K562 (cell line): ENCODE measurements around the gene S1PR1. TPM values are rescaled to one million over a fixed set of nuclear protein-coding genes. Genes with fewer than 3 reads are reported as not detected.
A peak's percentile ranks its signal among the peaks of the same experiment; 100 is the strongest.

Experiments used
- CBFA2T3 ChIP-seq: fragments of 450-650 bp; IDR thresholded peaks from 2 replicates; pipeline ENCODE4 v1.6.1; 2017
- CHCHD3 ChIP-seq: fragments of 250-450 bp; sonication (Bioruptor Pico); IDR thresholded peaks from 2 replicates; pipeline ENCODE4 v2.1.2; 2022; ENCODE audit warnings: mild to moderate bottlenecking
- KLF16 ChIP-seq: IDR thresholded peaks from 2 replicates; pipeline ENCODE4 v1.6.1; 2016; ENCODE audit warnings: antibody characterized with exemption
- MTA1 ChIP-seq: fragments of 450-650 bp; IDR thresholded peaks from 2 replicates; pipeline ENCODE4 v1.6.1; 2017; ENCODE audit warnings: borderline replicate concordance
- PTRF ChIP-seq: fragments of 450-650 bp; IDR thresholded peaks from 2 replicates; pipeline ENCODE4 v1.6.1; 2016; ENCODE audit warnings: mild to moderate bottlenecking, missing genetic modification characterization, missing compliant biosample characterization
- polyA plus RNA-seq, 8 experiments: library from polyadenylated mRNA; depleted of rRNA in 4 of 8; stranded (reverse) in 5 of 8; unstranded in 3 of 8; fragments of >200 nt; fragmentation: Nextera tagmentation in 2 of 8; fragmentation: Illumina TruSeq in 1 of 8; extraction: Ambion mirVana in 2 of 8; extraction: Trizol in 1 of 8; gene quantifications; 2 replicates each; pipeline versions ENCODE4 v1.2.1 to v1.2.3, GENCODE V29; 2011 to 2014; ENCODE audit warnings: inconsistent platforms in 1 of 8, missing spikeins in 1 of 8
- total RNA-seq, 7 experiments: library from RNA; depleted of rRNA in 6 of 7; stranded (reverse); fragments of >200 nt in 6 of 7; fragmentation: Illumina TruSeq in 2 of 7; extraction: Trizol in 2 of 7; gene quantifications; 2 replicates each; pipeline versions ENCODE4 v1.2.1 to v1.2.3, GENCODE V29; 2011 to 2021; ENCODE audit warnings: low replicate concordance in 1 of 7
- TF ChIP-seq, protein P1 (sequence below), 2 experiments: fragments of 450-650 bp; IDR thresholded peaks; 2 replicates each; pipeline ENCODE4 v1.6.1; 2016; ENCODE audit warnings: mild to moderate bottlenecking in 2 of 2, borderline replicate concordance in 1 of 2, low read depth in 1 of 2, moderate library complexity in 1 of 2
- TF ChIP-seq, protein P2 (sequence below), 2 experiments: IDR thresholded peaks; 2 replicates each; pipeline ENCODE4 v1.6.1; 2011; ENCODE audit warnings: borderline replicate concordance in 1 of 2, control low read depth in 1 of 2, low read depth in 1 of 2, low read length in 1 of 2, mild to moderate bottlenecking in 1 of 2, mixed read lengths in 1 of 2, moderate library complexity in 1 of 2; ENCODE audit not compliant: insufficient read depth in 1 of 2, insufficient read length in 1 of 2, poor library complexity in 1 of 2, severe bottlenecking in 1 of 2; ENCODE audit errors: extremely low read depth in 1 of 2
- TF ChIP-seq, protein P3 (sequence below), 2 experiments: fragments of 450-650 bp in 1 of 2; sonication (generic) in 1 of 2; formaldehyde crosslinking; conservative IDR thresholded peaks; 2 replicates each; pipeline versions ENCODE4 v1.4.0 to v1.8.1; 2020 to 2022; ENCODE audit warnings: mild to moderate bottlenecking in 1 of 2, missing genetic modification reagents in 1 of 2
- TF ChIP-seq, protein P4 (sequence below), 3 experiments: IDR thresholded peaks in 2 of 3; conservative IDR thresholded peaks in 1 of 3; 2 replicates each; pipeline ENCODE4 v1.5.1; 2011 to 2012; ENCODE audit warnings: low read length in 3 of 3, mild to moderate bottlenecking in 3 of 3, control low read depth in 2 of 3, improper control_type of control experiment in 1 of 3, inconsistent platforms in 1 of 3, low read depth in 1 of 3, mixed read lengths in 1 of 3, moderate library complexity in 1 of 3; ENCODE audit not compliant: insufficient read depth in 2 of 3
- TF ChIP-seq, protein P5 (sequence below): fragments of 250-450 bp; sonication (Bioruptor Pico); IDR thresholded peaks from 2 replicates; pipeline ENCODE4 v1.4.0; 2020; ENCODE audit warnings: mild to moderate bottlenecking, moderate library complexity, borderline replicate concordance

Gene S1PR1
- total and polyA plus RNA-seq, 9 of the 15 experiments (the other 6 are each of a cell fraction or from before 2014, with no cell fraction given), result 0.22 to 1.2 (median 0.43) TPM

DNA sequence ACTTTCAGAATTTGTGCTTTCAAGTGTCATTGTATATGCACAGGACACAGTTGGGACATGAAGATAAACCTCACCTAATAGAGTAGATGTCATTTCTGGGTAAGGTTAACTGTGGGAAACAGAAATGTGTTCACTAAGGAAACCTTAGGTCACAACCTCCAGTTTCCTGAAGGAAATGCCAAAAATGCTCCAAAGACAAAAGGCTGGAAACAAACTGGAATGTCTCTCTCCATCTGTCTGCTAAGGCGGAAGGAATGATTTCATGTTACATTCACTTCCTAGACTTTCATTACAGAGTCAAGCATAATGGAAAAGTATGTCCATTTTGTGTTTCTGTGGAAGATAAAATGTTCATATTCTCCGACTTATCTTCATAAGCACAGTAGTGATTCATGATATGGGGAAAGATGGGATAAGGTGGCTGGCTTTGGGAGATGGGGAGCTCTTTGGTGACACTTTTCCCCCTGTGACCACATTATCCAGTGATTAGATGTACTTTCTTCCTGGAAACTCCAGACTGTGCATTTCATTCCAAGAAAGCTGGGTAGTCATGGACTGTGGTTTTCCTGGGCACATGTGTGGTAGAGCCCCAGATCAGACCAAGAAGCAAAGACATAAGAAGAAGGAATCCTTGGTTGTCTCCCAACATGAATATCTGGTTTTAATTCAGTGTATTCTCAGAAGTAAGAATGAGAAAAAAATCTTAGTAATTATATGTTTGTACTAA is 5.7 kb downstream of the S1PR1 start (continued):
- TF ChIP-seq, protein P1, sequence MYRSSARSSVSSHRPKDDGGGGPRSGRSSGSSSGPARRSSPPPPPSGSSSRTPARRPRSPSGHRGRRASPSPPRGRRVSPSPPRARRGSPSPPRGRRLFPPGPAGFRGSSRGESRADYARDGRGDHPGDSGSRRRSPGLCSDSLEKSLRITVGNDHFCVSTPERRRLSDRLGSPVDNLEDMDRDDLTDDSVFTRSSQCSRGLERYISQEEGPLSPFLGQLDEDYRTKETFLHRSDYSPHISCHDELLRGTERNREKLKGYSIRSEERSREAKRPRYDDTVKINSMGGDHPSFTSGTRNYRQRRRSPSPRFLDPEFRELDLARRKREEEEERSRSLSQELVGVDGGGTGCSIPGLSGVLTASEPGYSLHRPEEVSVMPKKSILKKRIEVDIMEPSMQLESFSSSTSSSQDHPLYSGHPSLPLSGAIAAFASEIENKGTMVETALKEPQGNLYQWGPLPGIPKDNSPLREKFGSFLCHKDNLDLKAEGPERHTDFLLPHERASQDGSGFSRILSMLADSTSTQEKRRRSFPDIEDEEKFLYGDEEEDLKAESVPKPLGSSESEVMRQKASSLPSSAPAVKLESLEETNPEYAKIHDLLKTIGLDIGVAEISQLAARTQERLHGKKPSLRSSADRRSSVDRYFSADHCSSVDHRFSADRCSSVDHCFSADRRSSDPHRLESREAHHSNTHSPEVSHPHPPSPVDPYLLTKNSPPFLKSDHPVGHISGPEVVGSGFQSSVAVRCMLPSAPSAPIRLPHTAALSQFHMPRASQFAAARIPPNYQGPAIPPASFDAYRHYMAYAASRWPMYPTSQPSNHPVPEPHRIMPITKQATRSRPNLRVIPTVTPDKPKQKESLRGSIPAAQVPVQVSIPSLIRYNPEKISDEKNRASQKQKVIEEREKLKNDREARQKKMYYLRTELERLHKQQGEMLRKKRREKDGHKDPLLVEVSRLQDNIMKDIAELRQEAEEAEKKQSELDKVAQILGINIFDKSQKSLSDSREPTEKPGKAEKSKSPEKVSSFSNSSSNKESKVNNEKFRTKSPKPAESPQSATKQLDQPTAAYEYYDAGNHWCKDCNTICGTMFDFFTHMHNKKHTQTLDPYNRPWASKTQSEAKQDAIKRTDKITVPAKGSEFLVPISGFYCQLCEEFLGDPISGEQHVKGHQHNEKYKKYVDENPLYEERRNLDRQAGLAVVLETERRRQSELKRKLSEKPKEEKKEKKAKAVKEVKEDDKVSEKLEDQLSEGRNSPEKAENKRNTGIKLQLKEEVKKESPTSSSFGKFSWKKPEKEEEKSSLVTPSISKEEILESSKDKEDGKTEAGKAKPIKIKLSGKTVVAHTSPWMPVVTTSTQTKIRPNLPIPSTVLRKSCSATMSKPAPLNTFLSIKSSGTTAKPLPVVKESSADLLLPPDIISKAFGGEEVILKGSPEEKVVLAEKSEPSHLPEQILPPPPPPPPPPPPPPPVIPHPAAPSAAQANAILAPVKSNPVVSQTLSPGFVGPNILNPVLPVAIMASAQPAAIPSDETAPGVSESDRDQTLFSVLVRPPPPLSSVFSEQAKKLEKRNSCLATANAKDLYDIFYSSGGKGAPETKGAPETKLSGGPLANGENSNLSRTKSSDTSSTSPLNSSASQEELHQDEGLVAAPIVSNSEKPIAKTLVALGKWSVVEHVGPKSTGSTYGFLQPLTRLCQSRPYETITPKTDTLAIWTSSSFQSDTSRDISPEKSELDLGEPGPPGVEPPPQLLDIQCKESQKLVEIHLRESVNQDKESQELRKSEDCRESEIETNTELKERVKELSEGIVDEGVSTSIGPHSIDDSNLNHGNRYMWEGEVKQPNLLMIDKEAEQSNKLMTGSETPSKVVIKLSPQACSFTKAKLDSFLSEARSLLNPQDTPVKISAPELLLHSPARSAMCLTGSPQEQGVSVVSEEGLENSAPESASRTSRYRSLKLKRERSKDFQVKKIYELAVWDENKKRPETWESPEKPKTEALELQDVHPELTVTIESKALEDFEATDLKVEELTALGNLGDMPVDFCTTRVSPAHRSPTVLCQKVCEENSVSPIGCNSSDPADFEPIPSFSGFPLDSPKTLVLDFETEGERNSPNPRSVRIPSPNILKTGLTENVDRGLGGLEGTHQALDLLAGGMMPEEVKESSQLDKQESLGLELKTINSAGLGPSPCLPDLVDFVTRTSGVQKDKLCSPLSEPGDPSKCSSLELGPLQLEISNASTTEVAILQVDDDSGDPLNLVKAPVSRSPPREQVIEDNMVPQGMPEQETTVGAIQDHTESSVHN (IDR thresholded peaks at IDR 0.05; ENCODE audit: borderline replicate concordance in 1 of 2, low read depth in 1 of 2), result no peak
- TF ChIP-seq, protein P2, sequence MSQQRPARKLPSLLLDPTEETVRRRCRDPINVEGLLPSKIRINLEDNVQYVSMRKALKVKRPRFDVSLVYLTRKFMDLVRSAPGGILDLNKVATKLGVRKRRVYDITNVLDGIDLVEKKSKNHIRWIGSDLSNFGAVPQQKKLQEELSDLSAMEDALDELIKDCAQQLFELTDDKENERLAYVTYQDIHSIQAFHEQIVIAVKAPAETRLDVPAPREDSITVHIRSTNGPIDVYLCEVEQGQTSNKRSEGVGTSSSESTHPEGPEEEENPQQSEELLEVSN (IDR thresholded peaks at IDR 0.05; ENCODE audit: borderline replicate concordance in 1 of 2, extremely low read depth in 1 of 2, insufficient read depth in 1 of 2, insufficient read length in 1 of 2, low read depth in 1 of 2, low read length in 1 of 2, poor library complexity in 1 of 2, severe bottlenecking in 1 of 2), result no peak
- TF ChIP-seq CBFA2T3, result peak; percentile 26
- TF ChIP-seq CHCHD3 (CRISPR knock-in tag), result no peak
- no peak for TF ChIP-seq MTA1
- TF ChIP-seq, protein P3, sequence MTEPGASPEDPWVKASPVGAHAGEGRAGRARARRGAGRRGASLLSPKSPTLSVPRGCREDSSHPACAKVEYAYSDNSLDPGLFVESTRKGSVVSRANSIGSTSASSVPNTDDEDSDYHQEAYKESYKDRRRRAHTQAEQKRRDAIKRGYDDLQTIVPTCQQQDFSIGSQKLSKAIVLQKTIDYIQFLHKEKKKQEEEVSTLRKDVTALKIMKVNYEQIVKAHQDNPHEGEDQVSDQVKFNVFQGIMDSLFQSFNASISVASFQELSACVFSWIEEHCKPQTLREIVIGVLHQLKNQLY (CRISPR knock-in tag; conservative IDR thresholded peaks at IDR 0.05), result no peak
- TF ChIP-seq, protein P4, sequence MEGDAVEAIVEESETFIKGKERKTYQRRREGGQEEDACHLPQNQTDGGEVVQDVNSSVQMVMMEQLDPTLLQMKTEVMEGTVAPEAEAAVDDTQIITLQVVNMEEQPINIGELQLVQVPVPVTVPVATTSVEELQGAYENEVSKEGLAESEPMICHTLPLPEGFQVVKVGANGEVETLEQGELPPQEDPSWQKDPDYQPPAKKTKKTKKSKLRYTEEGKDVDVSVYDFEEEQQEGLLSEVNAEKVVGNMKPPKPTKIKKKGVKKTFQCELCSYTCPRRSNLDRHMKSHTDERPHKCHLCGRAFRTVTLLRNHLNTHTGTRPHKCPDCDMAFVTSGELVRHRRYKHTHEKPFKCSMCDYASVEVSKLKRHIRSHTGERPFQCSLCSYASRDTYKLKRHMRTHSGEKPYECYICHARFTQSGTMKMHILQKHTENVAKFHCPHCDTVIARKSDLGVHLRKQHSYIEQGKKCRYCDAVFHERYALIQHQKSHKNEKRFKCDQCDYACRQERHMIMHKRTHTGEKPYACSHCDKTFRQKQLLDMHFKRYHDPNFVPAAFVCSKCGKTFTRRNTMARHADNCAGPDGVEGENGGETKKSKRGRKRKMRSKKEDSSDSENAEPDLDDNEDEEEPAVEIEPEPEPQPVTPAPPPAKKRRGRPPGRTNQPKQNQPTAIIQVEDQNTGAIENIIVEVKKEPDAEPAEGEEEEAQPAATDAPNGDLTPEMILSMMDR (IDR thresholded peaks at IDR 0.05 in 2 of 3, conservative IDR thresholded peaks at IDR 0.05 in 1 of 3; ENCODE audit: insufficient read depth in 2 of 3, low read depth in 1 of 3, low read length in 3 of 3), result no peak
- TF ChIP-seq, protein P5, sequence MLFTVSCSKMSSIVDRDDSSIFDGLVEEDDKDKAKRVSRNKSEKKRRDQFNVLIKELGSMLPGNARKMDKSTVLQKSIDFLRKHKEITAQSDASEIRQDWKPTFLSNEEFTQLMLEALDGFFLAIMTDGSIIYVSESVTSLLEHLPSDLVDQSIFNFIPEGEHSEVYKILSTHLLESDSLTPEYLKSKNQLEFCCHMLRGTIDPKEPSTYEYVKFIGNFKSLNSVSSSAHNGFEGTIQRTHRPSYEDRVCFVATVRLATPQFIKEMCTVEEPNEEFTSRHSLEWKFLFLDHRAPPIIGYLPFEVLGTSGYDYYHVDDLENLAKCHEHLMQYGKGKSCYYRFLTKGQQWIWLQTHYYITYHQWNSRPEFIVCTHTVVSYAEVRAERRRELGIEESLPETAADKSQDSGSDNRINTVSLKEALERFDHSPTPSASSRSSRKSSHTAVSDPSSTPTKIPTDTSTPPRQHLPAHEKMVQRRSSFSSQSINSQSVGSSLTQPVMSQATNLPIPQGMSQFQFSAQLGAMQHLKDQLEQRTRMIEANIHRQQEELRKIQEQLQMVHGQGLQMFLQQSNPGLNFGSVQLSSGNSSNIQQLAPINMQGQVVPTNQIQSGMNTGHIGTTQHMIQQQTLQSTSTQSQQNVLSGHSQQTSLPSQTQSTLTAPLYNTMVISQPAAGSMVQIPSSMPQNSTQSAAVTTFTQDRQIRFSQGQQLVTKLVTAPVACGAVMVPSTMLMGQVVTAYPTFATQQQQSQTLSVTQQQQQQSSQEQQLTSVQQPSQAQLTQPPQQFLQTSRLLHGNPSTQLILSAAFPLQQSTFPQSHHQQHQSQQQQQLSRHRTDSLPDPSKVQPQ (CRISPR knock-in tag), result no peak
- TF ChIP-seq KLF16, result no peak
- no peak for TF ChIP-seq PTRF (tag)
